Thyroid gland (tissue), 4 donors: ENCODE data around the gene TOMM40.
A peak's percentile ranks its signal among the peaks of the same experiment; 100 is the strongest.

ENCODE experiments used
- CTCF ChIP-seq, 6 experiments: fragments of 200-600 bp in 3 of 6; fragments of 450-650 bp in 3 of 6; sonication (generic) in 3 of 6; IDR thresholded peaks; one replicate each; pipeline ENCODE4 v1.5.1; 2016 to 2019; ENCODE audit warnings: antibody characterized with exemption in 6 of 6, mild to moderate bottlenecking in 2 of 6, inconsistent platforms in 1 of 6, moderate library complexity in 1 of 6
- POLR2A ChIP-seq, 2 donors: fragments of 450-650 bp; IDR thresholded peaks; one replicate each; pipeline ENCODE4 v1.6.1; 2017; ENCODE audit warnings: antibody characterized with exemption in 2 of 2, mild to moderate bottlenecking in 2 of 2, moderate library complexity in 1 of 2

DNA sequence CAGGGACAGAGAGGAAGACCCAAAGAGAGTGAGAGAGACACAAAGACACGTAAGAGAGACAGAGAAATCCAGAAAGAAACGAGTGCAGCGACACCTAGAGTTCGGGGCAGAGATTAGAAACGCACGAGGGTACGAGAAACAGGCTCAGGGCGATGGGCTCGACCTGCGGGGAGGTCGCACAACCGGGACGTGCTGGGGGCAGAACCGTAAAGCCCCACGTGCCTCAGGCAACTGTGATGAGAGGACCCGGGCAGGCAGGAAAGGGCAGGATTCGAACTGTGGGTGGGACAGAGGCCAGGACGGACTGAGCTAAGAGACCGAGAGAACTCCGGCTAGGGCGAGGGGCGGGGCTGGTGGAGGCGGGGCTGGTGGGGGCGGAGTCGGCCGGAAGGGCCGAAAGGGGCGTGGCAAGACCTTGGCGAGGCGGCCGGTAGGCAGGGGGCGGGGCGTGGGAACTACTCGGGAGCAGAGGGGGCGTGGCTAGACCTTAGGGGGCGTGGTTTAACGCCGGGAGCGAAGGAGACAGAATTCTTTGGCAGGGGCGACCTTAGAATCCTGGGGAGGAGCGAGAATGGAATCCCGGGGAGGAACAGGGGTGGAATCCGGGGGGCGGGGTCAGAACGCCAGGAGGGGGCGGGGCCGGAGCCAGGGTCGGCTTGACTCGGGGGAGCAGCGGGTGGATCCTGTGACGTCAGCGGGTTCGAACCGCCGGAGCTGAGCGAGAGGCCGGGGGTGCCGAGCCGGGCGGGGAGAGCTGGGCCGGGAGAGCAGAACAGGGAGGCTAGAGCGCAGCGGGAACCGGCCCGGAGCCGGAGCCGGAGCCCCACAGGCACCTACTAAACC is 45.2 kb upstream of the TOMM40 start, which contains the start of gene NECTIN2:
- peak in 5 of 6 experiments; percentile 25 to 76 (median 57) for TF ChIP-seq CTCF (IDR thresholded peaks at IDR 0.05)
- peak; percentile 81 to 90 for TF ChIP-seq POLR2A (IDR thresholded peaks at IDR 0.05)
